ENCODE data around the gene SLC9A8.

DNA sequence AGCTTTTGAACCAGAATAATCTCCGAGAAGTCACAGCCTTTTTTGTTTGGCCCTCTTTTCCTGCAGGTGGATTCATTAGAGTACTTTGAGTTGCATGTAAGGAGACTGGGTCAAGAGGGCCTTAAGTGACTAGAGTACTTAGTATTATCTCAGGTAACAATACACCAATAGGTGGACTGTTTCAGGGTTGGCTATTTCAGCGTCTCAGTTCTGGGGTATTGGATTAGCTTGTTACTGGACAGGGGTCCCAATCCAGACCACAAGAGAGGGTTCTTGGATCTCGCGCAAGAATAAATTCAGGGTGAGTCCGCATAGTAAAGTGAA lies 47.3 kb upstream of the SLC9A8 start:
- no peak for TF ChIP-seq POLR2A (IDR thresholded peaks at IDR 0.05; ENCODE audit: low read depth, low read length)
- TF ChIP-seq, protein P1, sequence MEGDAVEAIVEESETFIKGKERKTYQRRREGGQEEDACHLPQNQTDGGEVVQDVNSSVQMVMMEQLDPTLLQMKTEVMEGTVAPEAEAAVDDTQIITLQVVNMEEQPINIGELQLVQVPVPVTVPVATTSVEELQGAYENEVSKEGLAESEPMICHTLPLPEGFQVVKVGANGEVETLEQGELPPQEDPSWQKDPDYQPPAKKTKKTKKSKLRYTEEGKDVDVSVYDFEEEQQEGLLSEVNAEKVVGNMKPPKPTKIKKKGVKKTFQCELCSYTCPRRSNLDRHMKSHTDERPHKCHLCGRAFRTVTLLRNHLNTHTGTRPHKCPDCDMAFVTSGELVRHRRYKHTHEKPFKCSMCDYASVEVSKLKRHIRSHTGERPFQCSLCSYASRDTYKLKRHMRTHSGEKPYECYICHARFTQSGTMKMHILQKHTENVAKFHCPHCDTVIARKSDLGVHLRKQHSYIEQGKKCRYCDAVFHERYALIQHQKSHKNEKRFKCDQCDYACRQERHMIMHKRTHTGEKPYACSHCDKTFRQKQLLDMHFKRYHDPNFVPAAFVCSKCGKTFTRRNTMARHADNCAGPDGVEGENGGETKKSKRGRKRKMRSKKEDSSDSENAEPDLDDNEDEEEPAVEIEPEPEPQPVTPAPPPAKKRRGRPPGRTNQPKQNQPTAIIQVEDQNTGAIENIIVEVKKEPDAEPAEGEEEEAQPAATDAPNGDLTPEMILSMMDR (conservative IDR thresholded peaks at IDR 0.05; ENCODE audit: low read depth, low read length), result no peak
- no peak for TF ChIP-seq RFX5 (IDR thresholded peaks at IDR 0.05; ENCODE audit: low read depth, low read length)
- TF ChIP-seq RAD21 (IDR thresholded peaks at IDR 0.05; ENCODE audit: low read length), result no peak
- TF ChIP-seq BHLHE40 (IDR thresholded peaks at IDR 0.05; ENCODE audit: low read depth, low read length), result no peak
- TF ChIP-seq SMC3 (IDR thresholded peaks at IDR 0.05; ENCODE audit: low read depth, low read length), result no peak
- no peak for TF ChIP-seq RCOR1 (IDR thresholded peaks at IDR 0.05; ENCODE audit: insufficient replicate concordance, low read length)
- TF ChIP-seq MAFK (IDR thresholded peaks at IDR 0.05; ENCODE audit: low read depth, low read length), result no peak
- no peak for TF ChIP-seq MAZ (IDR thresholded peaks at IDR 0.05; ENCODE audit: borderline replicate concordance, low read depth, low read length)
- no peak for TF ChIP-seq MXI1 (IDR thresholded peaks at IDR 0.05; ENCODE audit: borderline replicate concordance, low read depth, low read length)
